ENCODE measurements around the gene SHQ1.
"Not testable (repeated sequence)": the region's sequence is repeated elsewhere in the genome, so short reads cannot be mapped to it uniquely, and the experiment has no call there.

DNA sequence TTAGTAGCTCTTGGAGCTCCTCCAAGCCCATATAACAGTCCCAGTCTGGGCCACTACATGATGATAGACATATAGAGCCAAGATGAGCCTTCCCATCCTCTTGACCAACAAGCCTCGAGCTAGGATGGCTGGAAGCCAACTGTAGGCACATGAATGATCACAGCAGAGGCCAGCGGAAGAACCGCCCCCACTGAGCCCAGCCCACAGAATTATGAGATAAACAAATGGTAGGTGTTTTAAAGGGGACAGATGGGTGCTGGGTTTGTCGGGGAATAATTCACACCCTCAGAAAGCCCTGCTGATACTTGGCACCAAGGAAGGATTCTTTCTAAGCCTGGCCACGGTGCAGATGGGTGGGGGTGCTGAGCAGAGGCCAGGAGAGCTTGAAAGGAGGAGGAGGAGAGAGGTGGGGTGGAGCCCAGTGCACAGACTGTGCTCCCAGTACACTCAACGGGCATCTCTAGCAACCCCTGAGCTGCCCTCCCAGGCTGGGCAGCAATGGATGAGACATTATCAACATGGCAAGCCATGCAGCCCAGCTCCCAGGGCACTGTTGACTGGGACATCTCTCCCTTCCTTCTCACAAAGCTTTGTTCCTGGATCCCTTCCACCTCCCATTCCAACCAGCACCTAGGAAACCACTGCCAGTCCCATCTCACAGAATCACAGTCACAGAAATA lies 115.4 kb downstream of the SHQ1 start:
- TF ChIP-seq POLR2A (IDR thresholded peaks at IDR 0.05; ENCODE audit: low read depth, low read length); POLR2AphosphoS5 (IDR thresholded peaks at IDR 0.05; ENCODE audit: insufficient read depth, low read depth, low read length); EZH2 (IDR thresholded peaks at IDR 0.05; ENCODE audit: borderline replicate concordance, low read depth, low read length, severe bottlenecking); JUN (IDR thresholded peaks at IDR 0.05; ENCODE audit: borderline replicate concordance, insufficient read depth, insufficient read length, low read depth); GATA2 (IDR thresholded peaks at IDR 0.05; ENCODE audit: insufficient read depth, insufficient read length, low read depth, low read length); MYC (IDR thresholded peaks at IDR 0.05; ENCODE audit: low read depth, low read length): not testable (repeated sequence)
- TF ChIP-seq, protein P1, sequence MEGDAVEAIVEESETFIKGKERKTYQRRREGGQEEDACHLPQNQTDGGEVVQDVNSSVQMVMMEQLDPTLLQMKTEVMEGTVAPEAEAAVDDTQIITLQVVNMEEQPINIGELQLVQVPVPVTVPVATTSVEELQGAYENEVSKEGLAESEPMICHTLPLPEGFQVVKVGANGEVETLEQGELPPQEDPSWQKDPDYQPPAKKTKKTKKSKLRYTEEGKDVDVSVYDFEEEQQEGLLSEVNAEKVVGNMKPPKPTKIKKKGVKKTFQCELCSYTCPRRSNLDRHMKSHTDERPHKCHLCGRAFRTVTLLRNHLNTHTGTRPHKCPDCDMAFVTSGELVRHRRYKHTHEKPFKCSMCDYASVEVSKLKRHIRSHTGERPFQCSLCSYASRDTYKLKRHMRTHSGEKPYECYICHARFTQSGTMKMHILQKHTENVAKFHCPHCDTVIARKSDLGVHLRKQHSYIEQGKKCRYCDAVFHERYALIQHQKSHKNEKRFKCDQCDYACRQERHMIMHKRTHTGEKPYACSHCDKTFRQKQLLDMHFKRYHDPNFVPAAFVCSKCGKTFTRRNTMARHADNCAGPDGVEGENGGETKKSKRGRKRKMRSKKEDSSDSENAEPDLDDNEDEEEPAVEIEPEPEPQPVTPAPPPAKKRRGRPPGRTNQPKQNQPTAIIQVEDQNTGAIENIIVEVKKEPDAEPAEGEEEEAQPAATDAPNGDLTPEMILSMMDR (IDR thresholded peaks at IDR 0.05; ENCODE audit: extremely low read depth in 1 of 2, insufficient read depth in 1 of 2, low read depth in 1 of 2, low read length in 2 of 2) = not testable (repeated sequence)
- TF ChIP-seq, protein P2, sequence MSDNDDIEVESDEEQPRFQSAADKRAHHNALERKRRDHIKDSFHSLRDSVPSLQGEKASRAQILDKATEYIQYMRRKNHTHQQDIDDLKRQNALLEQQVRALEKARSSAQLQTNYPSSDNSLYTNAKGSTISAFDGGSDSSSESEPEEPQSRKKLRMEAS (IDR thresholded peaks at IDR 0.05; ENCODE audit: insufficient read depth, insufficient read length) = not testable (repeated sequence)

All from endothelial cell of umbilical vein (primary cell).